Measurements from ENCODE around the gene SVIL.
"Not testable (repeated sequence)": the region's sequence is repeated elsewhere in the genome, so short reads cannot be mapped to it uniquely, and the experiment has no call there.

SVIL gene

GRCh38 chr10:29455095-29455494 is 179.7 kb downstream of the SVIL start:
- DNase-seq (ENCODE audit: low spot score): no peak

- DNase-seq (ENCODE audit: low spot score): no peak
These were observed 180.5 kb downstream of the SVIL start for GRCh38 chr10:29454250-29454649.

- DNase-seq (ENCODE audit: low spot score): no peak
These were observed 182.2 kb downstream of the SVIL start for GRCh38 chr10:29452546-29452945.

- no peak for DNase-seq (ENCODE audit: low spot score)
These were observed 182.8 kb downstream of the SVIL start for GRCh38 chr10:29451946-29452345.

- DNase-seq (ENCODE audit: low spot score): no peak
These were observed 184.4 kb downstream of the SVIL start for GRCh38 chr10:29450405-29450804.

GRCh38 chr10:29448756-29449592 is 185.8 kb downstream of the SVIL start:
- DNase-seq (ENCODE audit: low spot score): peak; percentile 42

GRCh38 chr10:29448125-29448524 is 186.6 kb downstream of the SVIL start:
- DNase-seq (ENCODE audit: low spot score): no peak

- DNase-seq (ENCODE audit: low spot score): no peak
These were observed 188.4 kb downstream of the SVIL start for GRCh38 chr10:29446327-29446726.

GRCh38 chr10:29443745-29444523 is 190.8 kb downstream of the SVIL start:
- no peak for DNase-seq (ENCODE audit: low spot score)

- DNase-seq (ENCODE audit: low spot score): no peak
These were observed 193.8 kb downstream of the SVIL start for GRCh38 chr10:29440981-29441380.

- DNase-seq (ENCODE audit: low spot score): not testable (repeated sequence)
These were observed 195.8 kb downstream of the SVIL start for GRCh38 chr10:29439005-29439404.

GRCh38 chr10:29438271-29438670 is 196.5 kb downstream of the SVIL start:
- no peak for DNase-seq (ENCODE audit: low spot score)

- DNase-seq (ENCODE audit: low spot score): no peak
These were observed 196.9 kb downstream of the SVIL start for GRCh38 chr10:29437871-29438270.

- no peak for DNase-seq (ENCODE audit: low spot score)
These were observed 198.8 kb downstream of the SVIL start for GRCh38 chr10:29435809-29436501.

- no peak for DNase-seq (ENCODE audit: low spot score)
These were observed 200.7 kb downstream of the SVIL start for GRCh38 chr10:29434111-29434510.

- DNase-seq (ENCODE audit: low spot score): no peak
These were observed 203.1 kb downstream of the SVIL start for GRCh38 chr10:29431711-29432110.

GRCh38 chr10:29430101-29430500 is 204.7 kb downstream of the SVIL start:
- no peak for DNase-seq (ENCODE audit: low spot score)

- no peak for DNase-seq (ENCODE audit: low spot score)
These were observed 206.3 kb downstream of the SVIL start for GRCh38 chr10:29428486-29428885.

- DNase-seq (ENCODE audit: low spot score): no peak
These were observed 207.1 kb downstream of the SVIL start for GRCh38 chr10:29427667-29428066.

- DNase-seq (ENCODE audit: low spot score): no peak
These were observed 208.4 kb downstream of the SVIL start for GRCh38 chr10:29426420-29426819.

- no peak for DNase-seq (ENCODE audit: low spot score)
These were observed 210.8 kb downstream of the SVIL start for GRCh38 chr10:29424017-29424416.

GRCh38 chr10:29420744-29421143 is 214.0 kb downstream of the SVIL start:
- DNase-seq (ENCODE audit: low spot score): no peak

- DNase-seq (ENCODE audit: low spot score): no peak
These were observed 217.4 kb downstream of the SVIL start for GRCh38 chr10:29417324-29417723.

Data from pons (tissue), 1 donor.